ENCODE results near the gene UBASH3A. TPM values are rescaled to one million over a fixed set of nuclear protein-coding genes. Genes with fewer than 3 reads are reported as not detected.

The UBASH3A gene
- total RNA-seq, 6 experiments from 2014 or later: 0.12 to 0.50 (median 0.15) TPM

- no peaks in the 10 kb centered on the region for H3K9me3 ChIP-seq
- no peak overlapping the region for H3K27ac ChIP-seq
- DNase-seq: peak in 1 of 3 donors; percentile 18
- no peak overlapping the region for H3K4me3 ChIP-seq
- TF ChIP-seq, protein P1, sequence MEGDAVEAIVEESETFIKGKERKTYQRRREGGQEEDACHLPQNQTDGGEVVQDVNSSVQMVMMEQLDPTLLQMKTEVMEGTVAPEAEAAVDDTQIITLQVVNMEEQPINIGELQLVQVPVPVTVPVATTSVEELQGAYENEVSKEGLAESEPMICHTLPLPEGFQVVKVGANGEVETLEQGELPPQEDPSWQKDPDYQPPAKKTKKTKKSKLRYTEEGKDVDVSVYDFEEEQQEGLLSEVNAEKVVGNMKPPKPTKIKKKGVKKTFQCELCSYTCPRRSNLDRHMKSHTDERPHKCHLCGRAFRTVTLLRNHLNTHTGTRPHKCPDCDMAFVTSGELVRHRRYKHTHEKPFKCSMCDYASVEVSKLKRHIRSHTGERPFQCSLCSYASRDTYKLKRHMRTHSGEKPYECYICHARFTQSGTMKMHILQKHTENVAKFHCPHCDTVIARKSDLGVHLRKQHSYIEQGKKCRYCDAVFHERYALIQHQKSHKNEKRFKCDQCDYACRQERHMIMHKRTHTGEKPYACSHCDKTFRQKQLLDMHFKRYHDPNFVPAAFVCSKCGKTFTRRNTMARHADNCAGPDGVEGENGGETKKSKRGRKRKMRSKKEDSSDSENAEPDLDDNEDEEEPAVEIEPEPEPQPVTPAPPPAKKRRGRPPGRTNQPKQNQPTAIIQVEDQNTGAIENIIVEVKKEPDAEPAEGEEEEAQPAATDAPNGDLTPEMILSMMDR (IDR thresholded peaks at IDR 0.05): no peak
- TF ChIP-seq POLR2A (IDR thresholded peaks at IDR 0.05): no peak
- no peaks in the 10 kb centered on the region for H3K36me3 ChIP-seq
- H3K27me3 ChIP-seq: no peaks in the 10 kb centered on the region
- no peak for ATAC-seq
- 88% methylated on average over 1 of the region's 6 CpGs for WGBS (ENCODE audit: insufficient coverage, low coverage, low lambda C conversion rate, missing lambda C conversion rate)
- intact Hi-C loops (cut with DNase I): no loop called here
- peaks cover 0 to 14% (median 2%) of the 10 kb centered on the region in 4 donors for H3K4me1 ChIP-seq
Observed at GRCh38 chr21:42382915-42383314, 20.8 kb upstream of the UBASH3A start.

- Histone ChIP-seq H3K27ac (no peak overlapping the region), H3K27me3 (no peaks in the 10 kb centered on the region), H3K9me3 (no peaks in the 10 kb centered on the region), H3K36me3 (no peaks in the 10 kb centered on the region), H3K4me1 (peaks cover 0 to 14% (median 2%) of the 10 kb centered on the region in 4 donors), H3K4me3 (no peak overlapping the region)
- TF ChIP-seq POLR2A (IDR thresholded peaks at IDR 0.05): no peak
- TF ChIP-seq, protein P1 (IDR thresholded peaks at IDR 0.05): no peak
- no CpG with 5 or more reads among the region's 6 CpGs for WGBS (ENCODE audit: insufficient coverage, low coverage, low lambda C conversion rate, missing lambda C conversion rate)
- intact Hi-C loops (cut with DNase I): no loop called here
- DNase-seq (no peak), ATAC-seq (no peak)
Observed at GRCh38 chr21:42383331-42383730, 20.4 kb upstream of the UBASH3A start.

DNA sequence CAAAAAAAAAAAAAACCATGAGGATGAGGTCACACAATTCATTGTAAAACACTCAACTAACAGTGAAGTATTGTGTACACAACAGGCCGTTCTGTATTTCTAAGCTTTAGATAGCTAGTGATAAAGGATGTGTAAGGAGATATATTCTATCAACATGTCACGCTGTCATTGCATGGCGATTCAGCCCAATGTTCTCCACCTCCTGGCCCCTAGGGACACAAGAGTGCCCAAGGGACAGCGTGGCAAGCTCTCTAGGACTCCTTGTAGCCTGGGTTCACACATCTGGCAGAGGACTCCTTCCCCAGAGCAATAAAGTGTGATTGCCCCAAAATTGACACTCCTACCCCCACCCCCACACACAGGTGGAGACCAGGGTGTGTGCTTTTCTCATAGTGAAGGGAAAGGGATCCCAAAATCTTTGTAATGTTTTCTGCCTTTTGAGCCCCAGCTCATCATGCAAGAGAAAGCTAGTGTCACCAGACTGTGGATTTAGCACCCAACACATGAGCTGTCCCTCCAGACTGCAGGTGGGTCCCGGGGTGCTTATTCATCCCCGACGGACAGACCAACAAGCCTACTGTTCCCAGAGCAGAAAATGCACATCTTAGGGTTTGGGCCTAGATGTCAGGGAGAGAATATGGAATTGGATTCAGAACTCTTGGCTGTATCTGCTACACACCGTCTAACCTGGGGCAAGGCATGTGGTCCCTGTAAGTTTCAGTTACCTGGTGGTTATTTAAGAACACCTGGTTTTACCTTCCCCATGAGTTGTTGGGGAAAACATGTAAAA lies 19.4 kb upstream of the UBASH3A start:
- H3K27ac ChIP-seq: no peak overlapping the region
- intact Hi-C loops (cut with DNase I): no loop called here
- peaks cover 0 to 14% (median 2%) of the 10 kb centered on the region in 4 donors for H3K4me1 ChIP-seq

DNA sequence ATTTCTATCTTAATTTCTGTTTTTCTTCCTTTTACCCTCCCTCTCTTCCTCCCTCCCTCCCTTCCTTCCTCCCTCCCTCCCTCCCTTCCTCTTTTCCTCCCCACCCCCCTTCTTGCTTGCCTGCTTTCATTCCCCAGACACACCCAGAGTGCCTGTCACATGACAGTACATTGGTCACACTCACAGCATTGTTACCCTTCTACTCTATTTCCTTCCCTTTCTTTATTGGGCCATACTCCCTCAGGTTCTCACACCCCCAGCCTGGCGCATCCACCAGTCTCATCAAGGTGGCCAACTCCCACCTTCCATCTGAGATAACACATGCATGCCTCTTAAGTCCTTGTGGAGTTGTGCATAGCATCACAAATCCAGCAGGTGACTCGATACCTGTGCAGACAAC lies 18.7 kb upstream of the UBASH3A start:
- Histone ChIP-seq H3K4me1 (peaks cover 0 to 14% (median 2%) of the 10 kb centered on the region in 4 donors), H3K9me3 (no peaks in the 10 kb centered on the region), H3K36me3 (no peaks in the 10 kb centered on the region), H3K4me3 (no peak overlapping the region), H3K27ac (no peak overlapping the region), H3K27me3 (no peaks in the 10 kb centered on the region)
- ATAC-seq (no peak), DNase-seq (peak in 1 of 3 donors; percentile 2)
- no peak for TF ChIP-seq POLR2A (IDR thresholded peaks at IDR 0.05)
- TF ChIP-seq, protein P1 (IDR thresholded peaks at IDR 0.05): no peak
- WGBS (ENCODE audit: insufficient coverage, low coverage, low lambda C conversion rate, missing lambda C conversion rate): 92% methylated on average over 2 of the region's 2 CpGs
- intact Hi-C loops (cut with DNase I): no loop called here

More for the DNA sequence above, 19.4 kb upstream of the UBASH3A start:
- Histone ChIP-seq H3K36me3 (no peaks in the 10 kb centered on the region), H3K27me3 (no peaks in the 10 kb centered on the region), H3K9me3 (no peaks in the 10 kb centered on the region), H3K4me3 (no peak overlapping the region)
- ATAC-seq (no peak), DNase-seq (peak in 1 of 3 donors; percentile 5)
- TF ChIP-seq POLR2A (IDR thresholded peaks at IDR 0.05): no peak
- TF ChIP-seq, protein P1 (IDR thresholded peaks at IDR 0.05): no peak
- 73% methylated on average over 4 of the region's 8 CpGs for WGBS (ENCODE audit: insufficient coverage, low coverage, low lambda C conversion rate, missing lambda C conversion rate)
